ENCODE data around the gene LY86.

GRCh38 chr6:6542357-6542756 is 46.2 kb upstream of the LY86 start:
- TF ChIP-seq CTCF (IDR thresholded peaks at IDR 0.05; ENCODE audit: poor library complexity, severe bottlenecking) = no peak
- TF ChIP-seq EP300 (conservative IDR thresholded peaks at IDR 0.05; ENCODE audit: poor library complexity, severe bottlenecking) = no peak
- no peak for TF ChIP-seq TAF1 (IDR thresholded peaks at IDR 0.05; ENCODE audit: low read depth)
- no peak for TF ChIP-seq REST (IDR thresholded peaks at IDR 0.05; ENCODE audit: borderline replicate concordance)
- no peak for TF ChIP-seq EZH2 (IDR thresholded peaks at IDR 0.05; ENCODE audit: borderline replicate concordance, insufficient read depth, low read length, poor library complexity, severe bottlenecking)

Data from neural cell (in vitro differentiated cells).